Measurements from ENCODE around the gene AEN. TPM values are rescaled to one million over a fixed set of nuclear protein-coding genes. Genes with fewer than 3 reads are reported as not detected.

The AEN gene
- total and polyA plus RNA-seq, 2 experiments from 2014 or later = 22.3 to 35.9 TPM

- Histone ChIP-seq H3K9ac (no peak overlapping the region), H3K4me1 (ENCODE audit: insufficient read depth) (no peaks in the 10 kb centered on the region), H3K9me2 (ENCODE audit: insufficient read depth) (no peaks in the 10 kb centered on the region), H3K4me3 (no peak overlapping the region), H3K4me2 (ENCODE audit: unreplicated experiment) (no peak overlapping the region), H3K27ac (no peak overlapping the region), H3K36me3 (ENCODE audit: low read depth) (no peaks in the 10 kb centered on the region), H3F3A (ENCODE audit: insufficient read depth) (no peaks in the 10 kb centered on the region), H4K20me1 (ENCODE audit: insufficient read depth) (no peaks in the 10 kb centered on the region), H3K9me3 (ENCODE audit: low read depth) (no peaks in the 10 kb centered on the region), H2AFZ (no peak overlapping the region), H3K27me3 (replicated peaks; ENCODE audit: insufficient read depth) (peaks cover 45% of the 10 kb centered on the region), H3K79me2 (ENCODE audit: insufficient read depth) (no peaks in the 10 kb centered on the region)
- no peak for DNase-seq
- TF ChIP-seq EZH2phosphoT487 (IDR thresholded peaks at IDR 0.05; ENCODE audit: insufficient read depth, low read depth) (no peak), EZH2 (IDR thresholded peaks at IDR 0.05; ENCODE audit: insufficient read depth, poor library complexity, severe bottlenecking) (no peak)
- 20% methylated on average over 25 to 26 of the region's 26 CpGs for WGBS, 2 experiments (ENCODE audit: low coverage in 1 of 2, low lambda C conversion rate in 2 of 2, missing lambda C conversion rate in 2 of 2)
- in situ Hi-C loops (cut with MboI) = no loop called here
Measured at GRCh38 chr15:88606070-88606794, 14.9 kb upstream of the AEN start.

GRCh38 chr15:88607951-88608350 lies 13.2 kb upstream of the AEN start:
- no peak overlapping the region for H3K4me3 ChIP-seq
- no peak overlapping the region for H3K4me2 ChIP-seq (ENCODE audit: unreplicated experiment)
- peaks cover 45% of the 10 kb centered on the region for H3K27me3 ChIP-seq (replicated peaks; ENCODE audit: insufficient read depth)
- H3K9ac ChIP-seq = no peak overlapping the region
- no peak overlapping the region for H2AFZ ChIP-seq
- H3K4me1 ChIP-seq (ENCODE audit: insufficient read depth) = no peaks in the 10 kb centered on the region
- no peaks in the 10 kb centered on the region for H4K20me1 ChIP-seq (ENCODE audit: insufficient read depth)
- no peaks in the 10 kb centered on the region for H3K9me2 ChIP-seq (ENCODE audit: insufficient read depth)
- no peak overlapping the region for H3K27ac ChIP-seq
- WGBS, 2 experiments (ENCODE audit: low coverage in 1 of 2, low lambda C conversion rate in 2 of 2, missing lambda C conversion rate in 2 of 2) = 58 to 70% methylated on average over 1 of the region's 1 CpG
- TF ChIP-seq EZH2phosphoT487 (IDR thresholded peaks at IDR 0.05; ENCODE audit: insufficient read depth, low read depth) = no peak
- TF ChIP-seq EZH2 (IDR thresholded peaks at IDR 0.05; ENCODE audit: insufficient read depth, poor library complexity, severe bottlenecking) = no peak
- H3K79me2 ChIP-seq (ENCODE audit: insufficient read depth) = no peaks in the 10 kb centered on the region
- H3K36me3 ChIP-seq (ENCODE audit: low read depth) = no peaks in the 10 kb centered on the region
- DNase-seq = no peak
- H3F3A ChIP-seq (ENCODE audit: insufficient read depth) = no peaks in the 10 kb centered on the region
- in situ Hi-C loops (cut with MboI) = no loop called here
- H3K9me3 ChIP-seq (ENCODE audit: low read depth) = no peaks in the 10 kb centered on the region

- H3K9ac ChIP-seq = no peak overlapping the region
- no peaks in the 10 kb centered on the region for H4K20me1 ChIP-seq (ENCODE audit: insufficient read depth)
- H3F3A ChIP-seq (ENCODE audit: insufficient read depth) = no peaks in the 10 kb centered on the region
- DNase-seq = no peak
- H3K4me1 ChIP-seq (ENCODE audit: insufficient read depth) = 0 out of 2 replicates have a peak, but pooled peaks cover 4% of the 10 kb centered on the region
- no peaks in the 10 kb centered on the region for H3K36me3 ChIP-seq (ENCODE audit: low read depth)
- H3K4me2 ChIP-seq (ENCODE audit: unreplicated experiment) = no peak overlapping the region
- H3K79me2 ChIP-seq (ENCODE audit: insufficient read depth) = no peaks in the 10 kb centered on the region
- no peak overlapping the region for H3K4me3 ChIP-seq
- no peak overlapping the region for H2AFZ ChIP-seq
- TF ChIP-seq EZH2phosphoT487 (IDR thresholded peaks at IDR 0.05; ENCODE audit: insufficient read depth, low read depth) (no peak), EZH2 (IDR thresholded peaks at IDR 0.05; ENCODE audit: insufficient read depth, poor library complexity, severe bottlenecking) (no peak)
- 53 to 68% methylated on average over 4 of the region's 4 CpGs for WGBS, 2 experiments (ENCODE audit: low coverage in 1 of 2, low lambda C conversion rate in 2 of 2, missing lambda C conversion rate in 2 of 2)
- H3K9me2 ChIP-seq (ENCODE audit: insufficient read depth) = no peaks in the 10 kb centered on the region
- H3K27ac ChIP-seq = no peak overlapping the region
- H3K27me3 ChIP-seq (replicated peaks; ENCODE audit: insufficient read depth) = peaks cover 38% of the 10 kb centered on the region
- no peaks in the 10 kb centered on the region for H3K9me3 ChIP-seq (ENCODE audit: low read depth)
- in situ Hi-C loops (cut with MboI) = no loop called here
Measured at GRCh38 chr15:88608607-88609181, 12.4 kb upstream of the AEN start.

- no peak for TF ChIP-seq EZH2phosphoT487 (IDR thresholded peaks at IDR 0.05; ENCODE audit: insufficient read depth, low read depth)
- TF ChIP-seq EZH2 (IDR thresholded peaks at IDR 0.05; ENCODE audit: insufficient read depth, poor library complexity, severe bottlenecking) = no peak
- no peak overlapping the region for H3K4me3 ChIP-seq
- 73 to 77% methylated on average over 4 of the region's 4 CpGs for WGBS, 2 experiments (ENCODE audit: low coverage in 1 of 2, low lambda C conversion rate in 2 of 2, missing lambda C conversion rate in 2 of 2)
- no peak overlapping the region for H2AFZ ChIP-seq
- H4K20me1 ChIP-seq (ENCODE audit: insufficient read depth) = no peaks in the 10 kb centered on the region
- DNase-seq = no peak
- no peak overlapping the region for H3K27ac ChIP-seq
- H3K27me3 ChIP-seq (replicated peaks; ENCODE audit: insufficient read depth) = peaks cover 29% of the 10 kb centered on the region
- in situ Hi-C loops (cut with MboI) = loop anchor here (10.0 kb wide), 1 partner anchor 135 kb away; no protein-coding TSS in a partner anchor
- H3K9ac ChIP-seq = no peak overlapping the region
- no peak overlapping the region for H3K4me2 ChIP-seq (ENCODE audit: unreplicated experiment)
- H3K9me2 ChIP-seq (ENCODE audit: insufficient read depth) = no peaks in the 10 kb centered on the region
- no peaks in the 10 kb centered on the region for H3K9me3 ChIP-seq (ENCODE audit: low read depth)
- 0 out of 2 replicates have a peak, but pooled peaks cover 4% of the 10 kb centered on the region for H3K4me1 ChIP-seq (ENCODE audit: insufficient read depth)
- H3K79me2 ChIP-seq (ENCODE audit: insufficient read depth) = no peaks in the 10 kb centered on the region
- H3K36me3 ChIP-seq (ENCODE audit: low read depth) = no peaks in the 10 kb centered on the region
- H3F3A ChIP-seq (ENCODE audit: insufficient read depth) = no peaks in the 10 kb centered on the region
Measured at GRCh38 chr15:88609344-88610090, 11.6 kb upstream of the AEN start.

All from GM23248 (cell line).